Measurements from ENCODE around the gene ACKR4. TPM values are rescaled to one million over a fixed set of nuclear protein-coding genes. Genes with fewer than 3 reads are reported as not detected.

Gene ACKR4
- polyA plus RNA-seq, 4 donors, result 1.2 to 24.4 (median 9.2) TPM

DNA sequence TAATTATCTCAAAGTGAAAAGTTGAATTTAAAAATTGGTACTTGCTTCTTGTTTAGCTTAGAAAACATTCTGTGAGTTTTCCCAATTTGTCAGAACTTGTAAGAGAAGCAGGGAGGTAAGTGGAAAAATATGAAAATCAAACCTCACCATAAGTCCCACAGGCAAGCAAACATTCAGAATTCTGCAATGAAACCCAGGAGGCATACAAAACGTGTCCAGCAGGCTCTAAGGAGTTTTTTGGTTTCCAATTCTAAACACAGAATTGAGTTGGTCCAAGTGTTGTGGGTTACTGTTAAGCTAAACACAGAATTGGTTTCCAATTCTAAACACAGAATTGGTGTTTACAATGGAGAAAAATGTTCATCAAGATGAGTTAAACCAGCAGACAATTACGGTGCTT, 27.1 kb upstream of the ACKR4 start:
- WGBS, 3 donors, result 66 to 92% (median 91%) methylated on average over 2 of the region's 2 CpGs
- Histone ChIP-seq H3K4me3 (ENCODE audit: low read depth in 1 of 3, low read length in 3 of 3) (no peak overlapping the region), H3K9me3 (ENCODE audit: control insufficient read depth in 2 of 2, insufficient read depth in 1 of 2, low read depth in 1 of 2, low read length in 1 of 2) (peaks cover 0 to 4% of the 10 kb centered on the region in 2 donors), H3K27me3 (ENCODE audit: control insufficient read depth in 3 of 3, insufficient read depth in 3 of 3, low read length in 3 of 3) (no peaks in the 10 kb centered on the region), H3K4me1 (ENCODE audit: control insufficient read depth in 3 of 3, insufficient read depth in 2 of 3, low read depth in 1 of 3, low read length in 2 of 3) (no peaks in the 10 kb centered on the region), H3K27ac (ENCODE audit: low read depth in 1 of 3, low read length in 2 of 3) (no peak overlapping the region), H3K36me3 (ENCODE audit: control insufficient read depth in 3 of 3, insufficient read depth in 2 of 3, low read depth in 1 of 3, low read length in 3 of 3) (peaks cover 0 to 10% (median 1%) of the 10 kb centered on the region in 3 donors)
- FAIRE-seq (no peak), DNase-seq (no peak)

DNA sequence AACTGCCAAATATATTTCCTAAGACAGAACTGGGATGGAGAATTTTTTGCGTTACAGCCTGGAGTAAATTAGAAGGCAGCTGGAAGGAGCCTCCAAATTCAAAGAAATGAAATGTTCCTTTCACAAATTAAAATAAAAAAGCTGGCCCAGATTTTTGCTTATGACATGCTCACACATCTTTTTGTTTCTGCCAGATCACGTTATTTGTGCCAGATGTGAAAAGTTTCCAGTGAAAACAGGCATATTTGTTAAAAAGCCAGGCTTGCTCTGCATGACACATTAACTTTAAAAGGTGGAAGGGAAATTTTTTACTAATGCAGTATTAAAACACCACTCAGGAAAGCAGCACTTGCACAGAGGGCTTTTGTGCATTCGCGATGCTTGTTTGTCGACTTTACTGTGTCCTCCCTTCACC, 23.3 kb upstream of the ACKR4 start:
- H3K27me3 ChIP-seq (ENCODE audit: control insufficient read depth in 3 of 3, insufficient read depth in 3 of 3, low read length in 3 of 3), result no peaks in the 10 kb centered on the region
- peaks cover 0 to 4% of the 10 kb centered on the region in 2 donors for H3K9me3 ChIP-seq (ENCODE audit: control insufficient read depth in 2 of 2, insufficient read depth in 1 of 2, low read depth in 1 of 2, low read length in 1 of 2)
- no peak overlapping the region for H3K27ac ChIP-seq (ENCODE audit: low read depth in 1 of 3, low read length in 2 of 3)
- H3K4me3 ChIP-seq (ENCODE audit: low read depth in 1 of 3, low read length in 3 of 3), result no peak overlapping the region
- H3K4me1 ChIP-seq (ENCODE audit: control insufficient read depth in 3 of 3, insufficient read depth in 2 of 3, low read depth in 1 of 3, low read length in 2 of 3), result no peaks in the 10 kb centered on the region
- H3K36me3 ChIP-seq (ENCODE audit: control insufficient read depth in 3 of 3, insufficient read depth in 2 of 3, low read depth in 1 of 3, low read length in 3 of 3), result peaks cover 0 to 17% (median 4%) of the 10 kb centered on the region in 3 donors
- WGBS, 3 donors, result 83 to 97% (median 92%) methylated on average over 5 of the region's 5 CpGs
- DNase-seq (no peak), FAIRE-seq (no peak)

- peaks cover 0 to 2% of the 10 kb centered on the region in 2 donors for H3K9me3 ChIP-seq (ENCODE audit: control insufficient read depth in 2 of 2, insufficient read depth in 1 of 2, low read depth in 1 of 2, low read length in 1 of 2)
- no peaks in the 10 kb centered on the region for H3K4me1 ChIP-seq (ENCODE audit: control insufficient read depth in 3 of 3, insufficient read depth in 2 of 3, low read depth in 1 of 3, low read length in 2 of 3)
- H3K27me3 ChIP-seq (ENCODE audit: control insufficient read depth in 3 of 3, insufficient read depth in 3 of 3, low read length in 3 of 3), result no peaks in the 10 kb centered on the region
- no peak overlapping the region for H3K27ac ChIP-seq (ENCODE audit: low read depth in 1 of 3, low read length in 2 of 3)
- WGBS, 3 donors, result 83 to 97% (median 97%) methylated on average over 1 of the region's 1 CpG
- no peak overlapping the region for H3K4me3 ChIP-seq (ENCODE audit: low read depth in 1 of 3, low read length in 3 of 3)
- no peak for DNase-seq
- peaks cover 0 to 6% (median 0%) of the 10 kb centered on the region in 3 donors for H3K36me3 ChIP-seq (ENCODE audit: control insufficient read depth in 3 of 3, insufficient read depth in 2 of 3, low read depth in 1 of 3, low read length in 3 of 3)
- no peak for FAIRE-seq
Observed at GRCh38 chr3:132587401-132587800, 9.7 kb upstream of the ACKR4 start.

DNA sequence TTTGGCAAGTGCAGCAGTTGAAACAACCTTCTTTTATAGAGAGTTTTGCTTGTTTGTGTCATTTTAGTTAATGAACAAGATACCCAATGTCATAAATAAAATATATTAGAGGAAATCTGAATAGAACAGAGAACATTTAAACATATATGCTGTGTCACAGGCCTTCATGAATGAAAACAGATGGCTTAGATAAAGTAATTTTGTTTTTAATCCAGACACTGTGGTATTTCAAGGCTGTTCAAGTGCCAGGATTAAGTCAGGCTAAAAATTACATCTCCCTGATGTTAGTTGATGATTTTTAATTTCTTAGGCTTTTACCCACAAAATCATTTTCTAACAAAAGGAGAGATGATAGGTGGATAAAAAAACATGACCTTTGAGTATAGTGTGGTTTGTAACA, 4.9 kb upstream of the ACKR4 start:
- peaks cover 0 to 2% (median 0%) of the 10 kb centered on the region in 3 donors for H3K4me1 ChIP-seq (ENCODE audit: control insufficient read depth in 3 of 3, insufficient read depth in 2 of 3, low read depth in 1 of 3, low read length in 2 of 3)
- H3K9me3 ChIP-seq (ENCODE audit: control insufficient read depth in 2 of 2, insufficient read depth in 1 of 2, low read depth in 1 of 2, low read length in 1 of 2), result peaks cover 0 to 2% of the 10 kb centered on the region in 2 donors
- FAIRE-seq (no peak), DNase-seq (no peak)
- no peak overlapping the region for H3K27ac ChIP-seq (ENCODE audit: low read depth in 1 of 3, low read length in 2 of 3)
- H3K36me3 ChIP-seq (ENCODE audit: control insufficient read depth in 3 of 3, insufficient read depth in 2 of 3, low read depth in 1 of 3, low read length in 3 of 3), result peaks cover 0 to 6% (median 1%) of the 10 kb centered on the region in 3 donors
- H3K27me3 ChIP-seq (ENCODE audit: control insufficient read depth in 3 of 3, insufficient read depth in 3 of 3, low read length in 3 of 3), result no peaks in the 10 kb centered on the region
- no peak overlapping the region for H3K4me3 ChIP-seq (ENCODE audit: low read depth in 1 of 3, low read length in 3 of 3)

GRCh38 chr3:132593241-132593946, 3.7 kb upstream of the ACKR4 start:
- Histone ChIP-seq H3K27me3 (ENCODE audit: control insufficient read depth in 3 of 3, insufficient read depth in 3 of 3, low read length in 3 of 3) (no peaks in the 10 kb centered on the region), H3K9me3 (ENCODE audit: control insufficient read depth in 2 of 2, insufficient read depth in 1 of 2, low read depth in 1 of 2, low read length in 1 of 2) (peaks cover 0 to 2% of the 10 kb centered on the region in 2 donors), H3K36me3 (ENCODE audit: control insufficient read depth in 3 of 3, insufficient read depth in 2 of 3, low read depth in 1 of 3, low read length in 3 of 3) (peaks cover 0 to 7% (median 1%) of the 10 kb centered on the region in 3 donors), H3K27ac (ENCODE audit: low read depth in 1 of 3, low read length in 2 of 3) (no peak overlapping the region), H3K4me1 (ENCODE audit: control insufficient read depth in 3 of 3, insufficient read depth in 2 of 3, low read depth in 1 of 3, low read length in 2 of 3) (peaks cover 0 to 4% (median 0%) of the 10 kb centered on the region in 3 donors), H3K4me3 (ENCODE audit: low read depth in 1 of 3, low read length in 3 of 3) (no peak overlapping the region)
- no peak for DNase-seq
- WGBS, 3 donors, result 44 to 62% (median 54%) methylated on average over 1 of the region's 1 CpG
- peak; percentile 39 for FAIRE-seq

- Histone ChIP-seq H3K27ac (ENCODE audit: low read depth in 1 of 3, low read length in 2 of 3) (no peak overlapping the region), H3K4me1 (ENCODE audit: control insufficient read depth in 3 of 3, insufficient read depth in 2 of 3, low read depth in 1 of 3, low read length in 2 of 3) (peaks cover 0 to 6% (median 0%) of the 10 kb centered on the region in 3 donors), H3K27me3 (ENCODE audit: control insufficient read depth in 3 of 3, insufficient read depth in 3 of 3, low read length in 3 of 3) (no peaks in the 10 kb centered on the region), H3K4me3 (ENCODE audit: low read depth in 1 of 3, low read length in 3 of 3) (no peak overlapping the region), H3K36me3 (ENCODE audit: control insufficient read depth in 3 of 3, insufficient read depth in 2 of 3, low read depth in 1 of 3, low read length in 3 of 3) (peaks cover 0 to 12% (median 1%) of the 10 kb centered on the region in 3 donors), H3K9me3 (ENCODE audit: control insufficient read depth in 2 of 2, insufficient read depth in 1 of 2, low read depth in 1 of 2, low read length in 1 of 2) (peaks cover 0 to 2% of the 10 kb centered on the region in 2 donors)
- WGBS, 3 donors, result 64 to 93% (median 85%) methylated on average over 3 of the region's 3 CpGs
- FAIRE-seq (no peak), DNase-seq (no peak)
Observed at GRCh38 chr3:132593947-132594323, 3.1 kb upstream of the ACKR4 start.

- Histone ChIP-seq H3K9me3 (ENCODE audit: control insufficient read depth in 2 of 2, insufficient read depth in 1 of 2, low read depth in 1 of 2, low read length in 1 of 2) (peaks cover 0 to 2% of the 10 kb centered on the region in 2 donors), H3K36me3 (ENCODE audit: control insufficient read depth in 3 of 3, insufficient read depth in 2 of 3, low read depth in 1 of 3, low read length in 3 of 3) (peaks cover 0 to 15% (median 1%) of the 10 kb centered on the region in 3 donors), H3K4me3 (ENCODE audit: low read depth in 1 of 3, low read length in 3 of 3) (no peak overlapping the region), H3K27ac (ENCODE audit: low read depth in 1 of 3, low read length in 2 of 3) (no peak overlapping the region), H3K4me1 (ENCODE audit: control insufficient read depth in 3 of 3, insufficient read depth in 2 of 3, low read depth in 1 of 3, low read length in 2 of 3) (peaks cover 0 to 6% (median 0%) of the 10 kb centered on the region in 3 donors), H3K27me3 (ENCODE audit: control insufficient read depth in 3 of 3, insufficient read depth in 3 of 3, low read length in 3 of 3) (no peaks in the 10 kb centered on the region)
- DNase-seq, result no peak
- no peak for FAIRE-seq
Observed at GRCh38 chr3:132594498-132594897, 2.6 kb upstream of the ACKR4 start.

GRCh38 chr3:132595014-132595413, 2.1 kb upstream of the ACKR4 start:
- Histone ChIP-seq H3K4me1 (ENCODE audit: control insufficient read depth in 3 of 3, insufficient read depth in 2 of 3, low read depth in 1 of 3, low read length in 2 of 3) (peaks cover 0 to 6% (median 0%) of the 10 kb centered on the region in 3 donors), H3K9me3 (ENCODE audit: control insufficient read depth in 2 of 2, insufficient read depth in 1 of 2, low read depth in 1 of 2, low read length in 1 of 2) (peaks cover 0 to 2% of the 10 kb centered on the region in 2 donors), H3K27ac (ENCODE audit: low read depth in 1 of 3, low read length in 2 of 3) (no peak overlapping the region), H3K36me3 (ENCODE audit: control insufficient read depth in 3 of 3, insufficient read depth in 2 of 3, low read depth in 1 of 3, low read length in 3 of 3) (peaks cover 0 to 15% (median 1%) of the 10 kb centered on the region in 3 donors), H3K27me3 (ENCODE audit: control insufficient read depth in 3 of 3, insufficient read depth in 3 of 3, low read length in 3 of 3) (no peaks in the 10 kb centered on the region), H3K4me3 (ENCODE audit: low read depth in 1 of 3, low read length in 3 of 3) (no peak overlapping the region)
- FAIRE-seq (no peak), DNase-seq (no peak)

DNA sequence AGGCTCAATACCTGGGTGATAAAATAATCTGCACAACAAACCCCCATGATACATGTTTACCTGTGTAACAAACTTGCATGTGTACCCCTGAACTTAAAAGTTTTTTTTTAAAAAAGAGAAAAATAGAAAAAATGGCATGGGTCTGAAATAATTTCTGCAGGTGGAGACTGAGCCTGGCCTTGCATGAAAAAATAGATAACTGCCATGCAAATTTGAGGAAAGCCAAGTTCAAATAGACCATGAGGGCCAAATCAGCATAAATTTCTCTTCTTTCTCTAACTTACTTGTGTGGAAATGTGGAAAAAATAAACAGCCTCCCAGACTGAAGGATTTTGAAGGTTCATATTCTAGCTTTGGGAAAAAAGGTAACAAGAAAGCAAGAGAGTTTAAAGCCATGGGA, 744 bp upstream of the ACKR4 start:
- H3K4me1 ChIP-seq (ENCODE audit: control insufficient read depth in 3 of 3, insufficient read depth in 2 of 3, low read depth in 1 of 3, low read length in 2 of 3), result peaks cover 0 to 6% (median 0%) of the 10 kb centered on the region in 3 donors
- no peak overlapping the region for H3K27ac ChIP-seq (ENCODE audit: low read depth in 1 of 3, low read length in 2 of 3)
- H3K4me3 ChIP-seq (ENCODE audit: low read depth in 1 of 3, low read length in 3 of 3), result no peak overlapping the region
- H3K9me3 ChIP-seq (ENCODE audit: control insufficient read depth in 2 of 2, insufficient read depth in 1 of 2, low read depth in 1 of 2, low read length in 1 of 2), result peaks cover 0 to 2% of the 10 kb centered on the region in 2 donors
- H3K36me3 ChIP-seq (ENCODE audit: control insufficient read depth in 3 of 3, insufficient read depth in 2 of 3, low read depth in 1 of 3, low read length in 3 of 3), result peaks cover 0 to 12% (median 1%) of the 10 kb centered on the region in 3 donors
- no peaks in the 10 kb centered on the region for H3K27me3 ChIP-seq (ENCODE audit: control insufficient read depth in 3 of 3, insufficient read depth in 3 of 3, low read length in 3 of 3)
- no peak for DNase-seq
- no peak for FAIRE-seq

All from small intestine (tissue), 7 donors.